GM21529 (cell line): ENCODE data around the gene SKIL.

Experiments used
- ATAC-seq: cut with Tn5 transposase; IDR thresholded peaks from one replicate; pipeline ENCODE4 v1.9.1; 2021; ENCODE audit not compliant: unreplicated experiment

Gene SKIL

DNA sequence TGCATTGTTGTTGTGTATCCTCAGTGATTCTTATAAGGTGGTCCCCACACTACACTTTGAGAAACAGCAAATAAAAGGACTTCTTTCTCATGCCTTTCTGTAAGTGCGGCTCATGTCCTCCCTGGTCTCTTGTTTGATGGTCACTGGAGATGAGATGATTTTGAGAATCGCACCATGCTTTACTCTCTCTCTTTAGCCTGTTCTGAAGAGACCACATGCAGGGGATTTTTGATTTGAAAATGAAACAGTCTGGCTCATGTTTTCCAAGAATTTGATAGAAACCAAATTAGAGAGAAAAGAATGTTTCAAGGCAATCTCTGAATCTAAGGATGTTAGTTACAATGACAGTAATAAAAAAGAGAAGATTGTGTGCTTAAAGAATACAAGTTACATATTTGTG, 79.2 kb downstream of the SKIL start:
- ATAC-seq = no peak

DNA sequence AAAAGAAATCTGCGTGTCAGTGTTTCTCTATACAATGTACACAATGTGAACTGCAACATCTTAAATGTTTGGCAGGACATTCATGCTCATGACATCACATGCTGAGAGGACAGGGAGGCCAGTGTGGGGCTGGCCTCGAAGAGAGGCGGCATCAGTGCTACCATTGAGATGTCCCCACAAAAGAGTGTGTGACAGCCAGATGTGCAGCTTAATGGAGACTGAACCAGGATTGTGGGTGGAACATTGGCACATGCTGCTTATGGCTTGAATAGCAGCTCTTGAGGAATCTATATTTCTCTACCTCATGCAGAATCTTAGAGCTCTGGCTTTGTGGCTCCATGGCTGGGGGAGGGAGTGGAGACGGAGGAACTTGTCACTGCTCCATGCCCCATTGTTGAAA, 79.7 kb downstream of the SKIL start:
- ATAC-seq = no peak

- ATAC-seq = no peak
Observed at GRCh38 chr3:170437696-170438407, 80.3 kb downstream of the SKIL start.

GRCh38 chr3:170438836-170439235, 81.3 kb downstream of the SKIL start:
- ATAC-seq = no peak

DNA sequence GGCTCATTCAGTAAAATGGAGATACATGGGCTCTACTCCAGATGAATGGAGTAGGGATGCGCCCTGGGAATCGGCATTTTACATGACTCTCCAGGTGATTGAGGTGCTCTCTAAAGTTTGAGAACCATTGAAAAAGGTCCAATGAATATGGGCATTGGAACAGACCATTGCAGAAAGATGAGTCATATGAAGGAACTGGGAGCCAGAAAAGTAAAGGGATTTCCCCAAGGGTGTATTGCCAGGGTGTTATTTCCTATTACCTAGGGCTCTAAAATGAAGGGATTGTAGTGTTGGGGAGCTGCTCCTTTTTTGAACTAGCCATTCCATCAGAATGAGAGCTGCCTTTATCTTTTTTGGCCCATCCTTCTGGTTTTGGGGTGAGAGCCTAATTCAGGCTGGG, 82.8 kb downstream of the SKIL start:
- no peak for ATAC-seq

GRCh38 chr3:170441412-170441811, 83.9 kb downstream of the SKIL start:
- no peak for ATAC-seq

GRCh38 chr3:170442947-170443346, 85.4 kb downstream of the SKIL start:
- no peak for ATAC-seq

- no peak for ATAC-seq
Observed at GRCh38 chr3:170443457-170443856, 85.9 kb downstream of the SKIL start.
